MM.1S (cell line): Measurements from ENCODE around the gene PTPRD.

Experiments
- CTCF ChIP-seq: fragments of 300-600 bp; sonication (generic); IDR thresholded peaks from 2 replicates; pipeline ENCODE4 v1.5.1; 2016; ENCODE audit warnings: antibody characterized with exemption, low read length, mixed read lengths
- EZH2phosphoT487 ChIP-seq: fragments of 300-600 bp; sonication (generic); IDR thresholded peaks from 2 replicates; pipeline ENCODE4 v1.6.1; 2018; ENCODE audit warnings: antibody characterized with exemption, low read length

DNA sequence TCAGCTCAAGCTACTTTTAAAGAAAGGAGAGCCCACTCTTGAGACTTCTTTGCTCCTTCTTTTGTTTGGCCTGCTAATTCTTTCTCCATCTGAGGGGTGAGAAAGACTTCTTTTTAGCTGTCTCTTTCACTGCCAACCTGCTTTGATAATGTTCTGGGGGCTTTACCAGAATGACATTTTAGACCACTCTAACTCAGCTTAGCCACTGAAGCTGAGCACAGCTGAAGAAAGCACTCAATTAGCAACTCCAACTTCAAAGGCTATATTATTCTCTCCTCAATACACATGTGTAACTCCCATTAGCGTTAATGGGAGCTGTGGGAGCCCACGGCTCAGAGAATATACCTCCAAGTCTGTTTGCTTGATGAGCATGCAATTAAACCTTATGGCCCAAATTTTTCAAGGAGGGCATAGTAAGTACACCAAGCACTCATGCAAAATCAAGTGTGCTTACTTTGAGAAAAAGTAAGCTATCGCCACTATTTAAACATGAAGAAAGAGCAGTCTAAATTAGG lies 1997.8 kb downstream of the PTPRD start:
- TF ChIP-seq EZH2phosphoT487: no peak
- no peak for TF ChIP-seq CTCF
